GM19351 (cell line): ENCODE data around the gene TMEM200A.

Experiments used
- ATAC-seq: cut with Tn5 transposase; IDR thresholded peaks from one replicate; pipeline ENCODE4 v1.9.1; 2021; ENCODE audit warnings: mild to moderate bottlenecking, moderate library complexity; ENCODE audit not compliant: unreplicated experiment

Gene TMEM200A

GRCh38 chr6:130482645-130483390 lies 117.0 kb downstream of the TMEM200A start:
- no peak for ATAC-seq

GRCh38 chr6:130485870-130486269 lies 120.1 kb downstream of the TMEM200A start:
- ATAC-seq = no peak

GRCh38 chr6:130486417-130486816 lies 120.6 kb downstream of the TMEM200A start:
- no peak for ATAC-seq

GRCh38 chr6:130489514-130489913 lies 123.7 kb downstream of the TMEM200A start:
- no peak for ATAC-seq
